DMS 273 (cell line): ENCODE data around the gene MEA1.

ENCODE experiments used
- DNase-seq: peaks from one replicate; lab custom pipeline; 2025; ENCODE audit not compliant: unreplicated experiment; lab: John Stamatoyannopoulos, UW

Gene MEA1

GRCh38 chr6:42978487-42978838 is 35.3 kb downstream of the MEA1 start:
- DNase-seq, result peak; percentile 61

GRCh38 chr6:42974919-42975505 is 38.7 kb downstream of the MEA1 start:
- DNase-seq, result no peak

GRCh38 chr6:42973926-42974325 is 39.8 kb downstream of the MEA1 start:
- DNase-seq, result no peak

GRCh38 chr6:42971746-42972327 is 41.9 kb downstream of the MEA1 start:
- DNase-seq, result no peak

DNA sequence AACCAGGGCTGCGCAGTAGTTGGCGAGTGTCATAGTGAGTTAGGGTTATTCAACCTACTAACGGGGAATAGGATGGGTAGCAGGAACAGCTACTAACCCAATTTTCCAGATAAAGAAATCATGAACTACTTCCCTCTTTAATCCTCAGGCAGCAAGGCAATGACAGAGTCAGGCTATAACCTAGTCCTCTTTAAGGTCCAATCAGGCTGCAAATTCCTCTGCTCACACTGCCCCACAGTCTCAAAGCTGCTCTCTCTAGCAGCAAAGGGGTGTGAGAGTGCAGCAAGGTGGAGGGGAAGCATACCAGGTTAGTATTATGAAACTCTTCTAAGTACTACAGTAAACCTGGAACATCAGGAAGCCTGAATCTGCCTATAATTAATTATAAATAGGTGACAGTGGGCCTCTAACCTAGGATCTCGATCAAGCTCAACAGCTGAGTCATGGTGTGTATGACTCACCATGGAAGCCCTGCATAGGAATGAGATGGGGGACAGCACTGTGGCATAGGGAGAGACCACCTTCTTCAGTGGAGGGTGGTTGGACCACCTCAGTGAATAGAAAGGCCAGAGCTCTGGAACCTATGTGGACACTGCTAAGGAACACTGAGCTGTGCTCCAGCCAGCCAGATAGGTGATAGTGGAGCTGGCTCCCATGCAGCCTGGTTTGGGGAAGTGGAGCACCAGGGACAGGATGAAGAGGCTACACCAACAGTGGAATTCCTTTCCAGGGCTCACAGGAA is 42.7 kb downstream of the MEA1 start:
- DNase-seq, result no peak

DNA sequence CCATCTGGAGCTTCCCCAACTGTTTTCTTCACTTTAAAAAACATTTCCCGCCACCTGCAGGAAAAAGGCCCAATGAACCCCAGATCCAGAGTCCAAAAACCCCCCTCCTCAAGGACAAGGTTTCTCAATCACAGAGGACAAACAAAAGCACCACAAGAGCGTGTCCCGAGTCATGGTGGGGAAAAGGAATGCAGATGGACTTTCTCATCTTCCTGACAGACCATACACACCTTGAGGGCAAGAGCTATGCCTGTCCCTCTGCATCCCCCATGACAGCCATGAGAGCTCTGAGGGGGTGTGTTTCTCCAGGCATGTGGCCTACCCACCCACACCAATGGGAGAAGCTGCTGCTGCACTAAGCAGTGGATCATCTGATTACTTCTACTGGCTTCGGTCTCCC is 43.8 kb downstream of the MEA1 start:
- DNase-seq, result no peak

- no peak for DNase-seq
Observed at GRCh38 chr6:42969431-42969830, 44.3 kb downstream of the MEA1 start.

- DNase-seq, result no peak
Observed at GRCh38 chr6:42968783-42969182, 45.0 kb downstream of the MEA1 start.

- no peak for DNase-seq
Observed at GRCh38 chr6:42968126-42968701, 45.5 kb downstream of the MEA1 start.

GRCh38 chr6:42967228-42967627 is 46.5 kb downstream of the MEA1 start:
- DNase-seq, result no peak

DNA sequence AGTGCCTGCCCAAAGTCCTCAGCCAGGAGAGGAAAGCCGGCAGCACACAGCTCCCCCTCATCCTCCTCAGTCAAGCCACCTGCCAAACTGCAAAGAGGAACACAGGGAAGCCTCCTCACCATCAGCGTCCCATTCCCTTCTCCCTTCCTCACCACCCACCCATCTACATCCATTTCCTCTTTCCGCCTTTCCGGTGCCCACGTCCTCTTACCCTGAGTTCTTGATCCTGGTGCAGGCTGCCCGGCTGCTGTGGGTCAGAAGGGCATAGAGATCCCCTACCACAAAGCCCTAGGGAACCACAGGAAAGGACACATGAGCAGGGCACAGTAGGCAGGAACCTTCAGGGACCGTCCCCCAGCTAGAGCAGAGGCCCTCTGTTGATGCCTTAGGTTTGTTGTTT is 47.2 kb downstream of the MEA1 start:
- no peak for DNase-seq

DNA sequence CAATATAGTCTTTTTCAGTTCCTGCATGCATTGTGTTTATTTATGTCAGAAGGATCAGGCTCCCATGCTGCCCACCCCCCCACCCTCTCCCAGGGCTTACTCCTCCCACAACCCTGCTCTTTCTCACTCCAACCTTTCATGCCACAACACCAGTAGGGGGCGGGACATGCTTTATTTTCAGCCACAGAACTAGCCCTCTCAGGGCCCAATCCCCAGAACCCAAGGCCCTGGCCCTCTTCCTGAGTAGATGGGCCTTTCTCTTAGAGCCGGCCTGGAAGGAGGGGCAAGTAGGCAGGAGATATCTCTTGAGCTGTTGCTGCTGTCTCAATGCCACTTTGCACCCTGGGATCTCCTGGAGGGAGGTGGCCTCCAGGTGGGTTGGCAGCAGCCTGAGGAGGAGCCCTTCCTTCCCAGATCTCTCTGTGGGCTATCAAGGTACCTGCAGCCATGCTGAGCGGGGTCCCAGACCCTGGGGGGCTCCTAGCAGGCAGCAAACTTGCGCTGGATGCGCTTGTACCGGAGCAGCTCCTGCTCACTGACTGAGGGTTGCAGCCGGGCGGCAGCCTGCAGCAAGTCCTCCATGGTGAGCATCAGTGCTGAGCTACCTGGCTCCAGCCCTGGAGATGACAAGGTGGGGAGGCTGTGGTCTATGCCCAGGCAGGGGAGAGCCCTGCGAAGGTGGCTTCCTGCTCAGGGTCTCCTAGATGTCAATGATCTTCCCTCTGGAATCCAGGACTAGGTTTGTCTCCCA is 49.7 kb downstream of the MEA1 start:
- DNase-seq, result peak; percentile 90

DNA sequence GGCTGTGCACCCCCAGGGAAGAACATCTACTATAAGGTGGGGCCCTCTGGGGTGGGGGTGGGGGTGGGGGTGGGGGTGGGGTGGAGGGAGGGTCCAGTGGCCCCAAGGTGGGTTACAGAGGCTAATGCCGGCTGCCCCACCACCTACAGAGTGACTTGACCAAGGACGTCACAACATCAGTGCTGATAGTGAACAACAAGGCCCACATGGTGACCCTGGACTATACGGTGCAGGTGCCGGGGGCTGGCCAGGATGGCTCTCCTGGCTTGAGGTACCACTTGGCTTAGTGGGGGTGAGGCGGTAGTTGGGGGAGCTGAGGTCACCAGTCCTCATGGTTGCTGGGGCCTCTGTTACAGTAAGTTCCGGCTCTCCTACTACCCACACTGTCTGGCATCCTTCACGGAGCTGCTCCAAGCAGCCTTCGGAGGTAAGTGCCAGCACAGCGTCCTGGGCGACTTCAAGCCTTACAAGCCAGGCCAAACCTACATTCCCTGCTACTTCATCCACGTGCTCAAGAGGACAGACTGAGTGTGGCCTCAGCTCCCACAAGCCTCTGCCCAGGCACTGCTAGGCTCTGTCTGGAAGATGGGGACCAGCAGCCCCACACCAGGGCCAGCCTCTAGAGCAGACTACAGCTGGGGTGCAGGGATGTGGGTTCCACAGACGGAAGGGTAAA is 50.4 kb downstream of the MEA1 start:
- peak; percentile 58 for DNase-seq

DNA sequence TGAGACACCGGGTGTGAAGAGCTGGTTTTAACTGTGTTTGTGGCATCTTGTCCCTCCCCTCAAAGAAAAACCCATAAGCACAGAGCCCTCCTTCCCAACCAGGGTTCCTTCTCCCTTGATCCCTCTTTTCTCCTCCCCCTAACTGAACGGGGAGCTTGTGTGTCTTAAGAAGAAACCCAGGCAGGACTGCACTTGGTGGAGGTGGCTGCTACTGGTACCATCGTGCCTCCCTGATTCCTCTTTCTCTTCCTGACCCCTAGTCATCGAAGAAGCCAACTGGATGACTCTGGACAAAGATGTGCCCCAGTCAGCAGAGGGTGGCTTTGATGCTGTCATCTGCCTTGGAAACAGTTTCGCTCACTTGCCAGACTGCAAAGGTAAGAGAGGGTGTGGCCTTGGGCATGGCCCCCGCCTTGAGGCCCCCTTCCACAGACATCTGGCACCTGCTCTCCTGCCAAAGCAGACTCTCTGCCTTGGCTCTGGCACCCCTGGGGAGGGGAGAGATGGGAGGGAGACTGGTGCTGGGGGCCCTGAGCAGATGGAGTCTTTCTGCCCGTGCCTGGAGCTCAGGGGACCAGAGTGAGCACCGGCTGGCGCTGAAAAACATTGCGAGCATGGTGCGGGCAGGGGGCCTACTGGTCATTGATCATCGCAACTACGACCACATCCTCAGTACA is 51.1 kb downstream of the MEA1 start:
- peak; percentile 97 for DNase-seq

- DNase-seq, result no peak
Observed at GRCh38 chr6:42962096-42962495, 51.6 kb downstream of the MEA1 start.
